MCF 10A (cell line): ENCODE results near the gene PGAM2. TPM values are rescaled to one million over a fixed set of nuclear protein-coding genes. Genes with fewer than 3 reads are reported as not detected.

ENCODE experiments used
- BruUV-seq: library from RNA; stranded (reverse); fragments of 400-500 nt; replicated peaks from 2 replicates; lab custom pipeline; 2021; lab: Mats Ljungman, UMichigan
- CTCF ChIA-PET: fragments of 300-600 bp; sonication (Branson Sonifier 250); formaldehyde crosslinking; extraction: SDS; loops from one replicate; lab custom pipeline; 2021; ENCODE audit warnings: antibody characterized with exemption, inconsistent platforms; lab: Yijun Ruan, JAX
- POLR2A ChIA-PET: fragments of 300-600, 350-650 bp; sonication (Branson Sonifier 250); formaldehyde crosslinking; extraction: SDS; loops from one replicate; lab custom pipeline; 2020; ENCODE audit warnings: antibody characterized with exemption, inconsistent platforms; lab: Yijun Ruan, JAX
- DNase-seq: peaks from one replicate; pipeline ENCODE4 v3.0.0-alpha.2; 2018; ENCODE audit not compliant: unreplicated experiment
- H3K27ac Mint-ChIP-seq: one replicate; pipeline ENCODE4 v1.8.0; 2022; ENCODE audit warnings: mild to moderate bottlenecking, low read depth, mixed read lengths; ENCODE audit not compliant: unreplicated experiment
- H3K27me3 Mint-ChIP-seq: one replicate; pipeline ENCODE4 v1.8.0; 2022; ENCODE audit warnings: mixed read lengths; ENCODE audit not compliant: insufficient read depth, unreplicated experiment
- H3K36me3 Mint-ChIP-seq: one replicate; pipeline ENCODE4 v1.8.0; 2022; ENCODE audit warnings: mild to moderate bottlenecking, moderate library complexity, mixed read lengths; ENCODE audit not compliant: insufficient read depth, unreplicated experiment
- H3K4me1 Mint-ChIP-seq: one replicate; pipeline ENCODE4 v1.8.0; 2022; ENCODE audit warnings: mixed read lengths; ENCODE audit not compliant: insufficient read depth, unreplicated experiment
- H3K4me3 Mint-ChIP-seq: one replicate; pipeline ENCODE4 v1.8.0; 2022; ENCODE audit warnings: mild to moderate bottlenecking, moderate library complexity, mixed read lengths; ENCODE audit not compliant: unreplicated experiment
- H3K9me3 Mint-ChIP-seq: one replicate; pipeline ENCODE4 v1.8.0; 2022; ENCODE audit warnings: mixed read lengths; ENCODE audit not compliant: unreplicated experiment
- intact Hi-C: fragments of 100-400 bp; cut with micrococcal nuclease; formaldehyde crosslinking; loops from 2 replicates; pipeline ENCODE4 v1.14.1; 2022
- total RNA-seq: library from RNA; stranded (reverse); gene quantifications from 2 replicates; pipeline ENCODE4 v1.2.3, GENCODE V29; 2022
- TF ChIP-seq, protein P1 (sequence below): fragments of 200-600 bp; IDR thresholded peaks from one replicate; pipeline ENCODE4 v1.8.0; 2022; ENCODE audit warnings: antibody characterized with exemption, mild to moderate bottlenecking; ENCODE audit not compliant: unreplicated experiment

Gene PGAM2
- total RNA-seq, 1 experiment from 2014 or later: not detected

DNA sequence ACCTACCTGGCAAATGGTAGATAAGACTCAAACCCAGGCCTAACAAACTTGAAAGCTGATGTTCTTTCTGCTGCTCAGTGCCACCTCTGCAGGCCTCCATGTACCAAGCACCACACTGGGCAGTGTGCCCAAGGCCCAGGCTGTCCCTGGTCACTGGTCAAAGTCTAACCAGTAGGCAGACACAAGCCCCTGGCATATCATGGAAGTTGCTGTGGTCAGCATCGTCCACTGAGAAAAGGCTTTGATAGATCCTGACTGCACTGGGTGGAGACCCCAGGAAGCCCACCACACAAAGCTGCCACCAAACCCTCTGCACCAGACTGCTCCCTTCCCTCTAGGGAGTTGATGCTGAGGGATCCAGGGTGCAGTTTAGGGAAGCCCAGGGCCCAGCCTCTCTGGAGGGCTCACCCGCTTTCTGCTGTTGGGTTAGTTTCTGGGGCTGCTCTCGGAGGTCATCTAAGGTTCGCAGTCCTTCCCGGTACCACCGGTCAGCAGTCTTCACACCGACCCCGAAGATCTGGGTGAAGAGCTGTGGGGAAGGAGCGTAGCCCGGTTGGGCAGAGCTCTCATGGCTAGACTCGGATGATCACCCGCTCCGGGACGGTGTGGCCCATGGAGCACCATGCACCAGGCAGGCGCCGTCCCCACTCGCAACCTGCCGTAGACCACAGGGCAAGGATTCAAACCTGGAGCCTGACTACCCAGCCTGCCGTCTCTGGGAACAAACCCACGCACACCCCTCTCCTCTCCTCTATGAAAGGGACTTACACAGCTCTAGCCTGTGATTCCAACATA is 10.9 kb upstream of the PGAM2 start:
- intact Hi-C loops: no loop called here

DNA sequence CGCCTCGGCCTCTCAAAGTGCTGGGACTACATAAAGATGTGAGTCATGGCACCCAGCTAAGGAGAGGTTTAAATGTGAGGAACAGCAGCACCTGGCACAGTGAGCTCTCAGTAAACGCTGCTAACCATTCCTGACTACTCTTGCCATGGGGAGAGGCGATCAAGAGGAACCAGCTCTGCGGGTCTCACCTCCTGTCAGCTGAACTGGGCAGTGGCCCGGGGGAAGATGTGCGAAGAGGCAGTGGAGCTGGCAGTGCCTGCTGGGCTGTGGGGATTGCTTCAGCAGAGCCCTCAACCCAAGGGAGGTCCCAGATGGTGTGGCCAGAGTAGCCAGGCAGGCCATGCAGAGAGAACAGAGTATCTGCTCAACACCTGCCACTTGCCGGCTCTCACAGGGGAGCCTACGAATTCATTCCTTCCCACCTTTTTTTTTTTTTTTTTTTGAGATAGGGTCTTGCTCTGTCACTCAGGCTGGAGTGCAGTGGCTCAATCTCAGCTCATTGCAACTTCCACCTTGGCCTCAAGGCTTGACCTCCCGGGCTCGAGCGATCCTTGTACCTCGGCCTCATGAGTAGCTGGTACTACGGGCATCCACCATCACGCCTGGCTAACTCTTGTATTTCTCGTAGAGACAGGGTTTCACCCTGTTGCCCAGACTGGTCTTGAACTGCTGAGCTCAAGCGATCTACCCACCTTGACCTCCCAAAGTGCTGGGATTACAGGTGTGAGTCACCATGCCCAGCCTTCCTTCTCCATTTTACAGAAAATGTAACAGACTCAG is 10.1 kb upstream of the PGAM2 start:
- TF ChIP-seq, protein P1, sequence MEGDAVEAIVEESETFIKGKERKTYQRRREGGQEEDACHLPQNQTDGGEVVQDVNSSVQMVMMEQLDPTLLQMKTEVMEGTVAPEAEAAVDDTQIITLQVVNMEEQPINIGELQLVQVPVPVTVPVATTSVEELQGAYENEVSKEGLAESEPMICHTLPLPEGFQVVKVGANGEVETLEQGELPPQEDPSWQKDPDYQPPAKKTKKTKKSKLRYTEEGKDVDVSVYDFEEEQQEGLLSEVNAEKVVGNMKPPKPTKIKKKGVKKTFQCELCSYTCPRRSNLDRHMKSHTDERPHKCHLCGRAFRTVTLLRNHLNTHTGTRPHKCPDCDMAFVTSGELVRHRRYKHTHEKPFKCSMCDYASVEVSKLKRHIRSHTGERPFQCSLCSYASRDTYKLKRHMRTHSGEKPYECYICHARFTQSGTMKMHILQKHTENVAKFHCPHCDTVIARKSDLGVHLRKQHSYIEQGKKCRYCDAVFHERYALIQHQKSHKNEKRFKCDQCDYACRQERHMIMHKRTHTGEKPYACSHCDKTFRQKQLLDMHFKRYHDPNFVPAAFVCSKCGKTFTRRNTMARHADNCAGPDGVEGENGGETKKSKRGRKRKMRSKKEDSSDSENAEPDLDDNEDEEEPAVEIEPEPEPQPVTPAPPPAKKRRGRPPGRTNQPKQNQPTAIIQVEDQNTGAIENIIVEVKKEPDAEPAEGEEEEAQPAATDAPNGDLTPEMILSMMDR: no peak
- Mint-ChIP-seq H3K4me3 (no peak overlapping the region), H3K9me3 (no peaks in the 10 kb centered on the region), H3K27me3 (no peaks in the 10 kb centered on the region), H3K36me3 (peaks cover 53% of the 10 kb centered on the region), H3K4me1 (peaks cover 29% of the 10 kb centered on the region), H3K27ac (no peak overlapping the region)
- ChIA-PET CTCF (interaction anchor here (0.6 to 0.8 kb wide), 3 partner anchors 23 to 484 kb away, joined by 3 to 4 read pairs (median 3); no protein-coding TSS in a partner anchor), POLR2A (interaction anchor here (0.7 to 1.2 kb wide), 3 partner anchors 31 to 498 kb away, joined by 3 to 4 read pairs (median 3); partner anchors contain the start of genes DBNL and DDX56)
- intact Hi-C loops: no loop called here
- no TSS peak for BruUV-seq
- no peak for DNase-seq

More for the DNA sequence above, 10.9 kb upstream of the PGAM2 start:
- no peak for DNase-seq
- H3K36me3 Mint-ChIP-seq: peaks cover 49% of the 10 kb centered on the region
- no peaks in the 10 kb centered on the region for H3K9me3 Mint-ChIP-seq
- peaks cover 34% of the 10 kb centered on the region for H3K4me1 Mint-ChIP-seq
- no peaks in the 10 kb centered on the region for H3K27me3 Mint-ChIP-seq
- BruUV-seq: no TSS peak
- TF ChIP-seq, protein P1: no peak
- H3K27ac Mint-ChIP-seq: no peak overlapping the region
- H3K4me3 Mint-ChIP-seq: no peak overlapping the region
- CTCF ChIA-PET: interaction anchor here (0.7 to 0.8 kb wide), 2 partner anchors 22 to 120 kb away, joined by 3 read pairs; no protein-coding TSS in a partner anchor
- POLR2A ChIA-PET: interaction anchor here (1.0 kb wide), 1 partner anchor 32 kb away, joined by 3 read pairs; the partner anchor contains the start of gene DBNL

- intact Hi-C loops: no loop called here
- POLR2A ChIA-PET: interaction anchor here (0.6 to 1.2 kb wide), 2 partner anchors 500 to 1146 kb away, joined by 3 to 4 read pairs; partner anchors contain the start of gene DDX56
- Mint-ChIP-seq H3K9me3 (no peaks in the 10 kb centered on the region), H3K36me3 (peaks cover 59% of the 10 kb centered on the region), H3K27ac (peak overlapping the region; percentile 66), H3K4me1 (peaks cover 35% of the 10 kb centered on the region), H3K4me3 (no peak overlapping the region), H3K27me3 (no peaks in the 10 kb centered on the region)
- CTCF ChIA-PET: interaction anchor here (0.7 kb wide), 1 partner anchor 121 kb away, joined by 4 read pairs; no protein-coding TSS in a partner anchor
- no TSS peak for BruUV-seq
- TF ChIP-seq, protein P1: no peak
- no peak for DNase-seq
These were observed 9.0 kb upstream of the PGAM2 start for GRCh38 chr7:44074349-44074695.
